Islet of Langerhans (tissue), 1 donor: Measurements from ENCODE around the gene RFX2.
"Not testable (repeated sequence)": the region's sequence is repeated elsewhere in the genome, so short reads cannot be mapped to it uniquely, and the experiment has no call there.

Experiments used
- FAIRE-seq: peaks from one replicate; lab custom pipeline; 2011; peaks lifted over from hg19 to GRCh38; lab: Jason Lieb, UNC

RFX2 gene

DNA sequence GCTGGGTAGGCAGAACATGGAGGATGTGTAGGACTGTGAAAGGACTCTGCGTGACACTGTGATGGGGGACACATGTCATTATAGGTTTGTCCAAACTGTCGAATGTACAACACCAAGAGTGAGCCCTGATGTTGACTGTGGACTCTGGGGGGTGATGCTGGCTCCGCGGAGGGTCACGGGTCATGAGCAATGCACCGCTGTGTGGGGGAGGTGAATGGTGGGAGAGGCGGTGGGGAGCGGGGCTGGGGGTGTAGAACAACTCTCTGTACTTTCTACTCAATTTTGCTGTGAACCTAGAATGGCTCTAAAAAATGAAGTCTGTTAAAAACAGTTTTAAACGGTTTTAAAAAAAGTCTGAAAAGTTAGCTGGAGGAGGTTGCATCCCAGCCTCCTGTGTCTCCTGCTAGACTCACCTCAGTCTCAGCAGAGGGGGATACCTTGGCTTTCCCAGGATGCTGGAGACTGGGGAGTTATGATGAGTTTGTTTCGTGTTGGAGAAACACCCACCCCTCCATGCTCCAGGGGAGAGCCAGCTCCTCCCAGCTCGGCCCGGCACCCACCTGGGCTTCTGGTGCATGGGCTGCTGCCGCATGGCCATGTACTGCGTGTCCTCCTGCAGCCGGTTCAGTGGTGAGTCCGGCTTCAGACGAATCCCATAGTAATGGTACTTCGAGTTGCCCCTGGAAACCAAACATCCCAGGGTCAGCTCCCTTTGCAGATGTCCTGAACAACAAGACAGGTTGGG is 97.7 kb downstream of the RFX2 start:
- no peak for FAIRE-seq

DNA sequence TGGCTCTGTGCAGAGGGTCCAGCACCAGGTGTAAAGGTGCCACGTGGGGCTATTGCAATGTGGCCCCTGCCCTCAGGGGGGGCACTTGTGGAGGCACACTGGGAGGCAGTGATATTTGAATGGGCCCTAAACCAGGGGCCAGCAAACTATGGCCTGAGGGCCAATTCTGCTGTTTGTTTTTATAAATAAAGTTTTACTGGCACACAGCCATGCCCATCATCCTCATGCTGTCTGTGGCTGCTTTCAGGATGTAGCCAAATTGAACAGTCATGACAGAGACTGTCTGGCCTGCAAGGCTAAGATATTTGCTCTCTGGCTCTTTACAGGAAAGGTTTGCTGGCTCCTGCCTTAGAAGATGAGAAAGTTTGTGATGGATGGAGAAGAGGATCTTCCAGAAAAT is 98.5 kb downstream of the RFX2 start:
- FAIRE-seq, result no peak

DNA sequence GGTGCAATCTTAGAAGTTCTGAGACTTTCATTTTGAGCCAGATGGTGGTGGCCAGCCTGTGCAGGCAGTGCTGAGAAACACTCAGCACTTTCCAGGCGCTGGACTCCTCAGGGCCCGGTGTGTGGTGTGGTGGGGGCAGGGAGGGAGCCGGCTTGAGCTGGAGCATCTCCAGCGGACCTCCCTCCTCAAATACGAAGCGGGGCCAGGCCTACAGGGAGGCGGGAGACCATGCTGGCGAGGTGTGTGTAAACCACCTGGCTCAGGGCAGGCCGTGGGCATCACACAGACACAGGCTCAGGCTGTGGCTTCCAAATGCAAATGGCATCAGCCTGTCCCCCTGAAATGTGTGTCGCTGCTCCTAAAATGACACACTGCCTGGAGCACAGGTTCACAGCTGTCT is 99.1 kb downstream of the RFX2 start:
- no peak for FAIRE-seq

DNA sequence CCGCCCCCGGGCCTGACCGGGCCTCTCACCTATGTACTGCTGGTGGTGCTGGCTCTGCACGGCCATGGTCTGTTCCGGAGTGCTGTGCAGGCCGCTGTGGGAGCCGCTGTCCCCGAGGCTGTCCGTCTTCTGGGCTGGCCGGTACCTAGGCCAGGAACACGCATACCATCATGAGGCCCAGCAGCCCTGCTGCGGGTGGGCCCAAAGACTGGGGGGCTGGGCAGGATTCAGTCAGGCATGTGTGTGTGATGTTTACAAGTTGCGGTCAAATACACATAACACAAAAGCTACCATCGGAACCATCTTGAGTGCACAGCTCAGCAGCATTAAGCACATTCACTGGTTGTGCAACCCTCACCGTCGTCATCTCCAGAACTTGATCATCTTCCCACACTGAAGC is 100.2 kb downstream of the RFX2 start:
- FAIRE-seq, result no peak

DNA sequence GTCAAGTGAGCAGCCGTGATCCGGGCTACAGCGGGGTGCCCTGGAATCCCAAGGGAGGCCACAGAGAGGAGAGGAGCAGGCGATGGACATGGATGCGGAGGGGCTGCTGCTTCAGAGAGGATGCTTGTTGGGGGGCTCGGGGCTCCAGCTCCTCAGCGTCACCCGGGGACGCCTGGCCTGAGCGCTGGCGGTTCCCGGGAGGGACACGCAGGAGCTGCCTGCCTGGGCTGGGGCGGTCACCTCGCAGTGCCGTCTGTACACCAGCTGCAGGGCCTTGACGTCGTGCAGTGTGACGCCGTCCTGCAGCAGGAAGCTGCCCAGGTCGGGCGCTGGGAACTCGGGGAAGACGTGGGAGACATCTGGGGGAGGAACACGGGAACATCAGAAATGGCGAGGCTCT is 102.4 kb downstream of the RFX2 start:
- no peak for FAIRE-seq

DNA sequence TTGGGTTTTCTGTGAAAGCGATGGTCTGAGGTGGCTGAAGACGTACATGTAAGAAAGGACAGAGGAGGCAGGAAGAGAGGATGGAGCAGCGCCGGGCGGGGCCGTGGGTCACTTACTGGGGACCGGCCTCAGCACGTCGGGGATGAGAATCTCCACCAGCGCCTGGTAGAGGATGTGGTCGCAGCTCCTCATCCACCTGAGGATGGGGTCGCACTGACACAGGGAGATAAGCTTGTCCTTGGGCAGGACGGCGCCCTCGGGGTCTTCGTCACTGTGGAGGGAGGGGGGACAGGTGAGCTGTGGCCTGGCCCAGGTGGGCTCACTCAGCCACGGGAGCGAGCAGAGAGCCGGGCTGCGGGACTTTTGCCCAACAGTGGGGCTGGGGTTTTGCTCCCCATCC is 103.4 kb downstream of the RFX2 start:
- FAIRE-seq, result no peak

DNA sequence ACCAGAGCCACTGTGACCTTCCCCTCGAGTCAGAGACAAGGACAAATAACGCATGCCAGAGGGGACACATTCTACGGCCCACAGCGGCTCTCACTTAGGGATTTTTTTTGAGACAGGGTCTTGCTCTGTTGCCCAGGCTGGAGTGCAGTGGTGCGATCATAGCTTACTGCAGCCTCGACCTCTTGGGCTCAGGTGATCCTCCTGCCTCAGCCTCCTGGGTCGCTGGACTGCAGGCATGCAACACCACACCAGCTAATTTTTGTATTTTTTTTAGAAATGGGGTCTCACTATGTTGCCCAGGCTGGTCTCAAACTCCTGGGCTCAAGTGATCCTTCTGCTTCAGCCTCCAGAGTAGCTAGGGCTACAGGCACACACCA is 104.2 kb downstream of the RFX2 start:
- FAIRE-seq, result not testable (repeated sequence)

DNA sequence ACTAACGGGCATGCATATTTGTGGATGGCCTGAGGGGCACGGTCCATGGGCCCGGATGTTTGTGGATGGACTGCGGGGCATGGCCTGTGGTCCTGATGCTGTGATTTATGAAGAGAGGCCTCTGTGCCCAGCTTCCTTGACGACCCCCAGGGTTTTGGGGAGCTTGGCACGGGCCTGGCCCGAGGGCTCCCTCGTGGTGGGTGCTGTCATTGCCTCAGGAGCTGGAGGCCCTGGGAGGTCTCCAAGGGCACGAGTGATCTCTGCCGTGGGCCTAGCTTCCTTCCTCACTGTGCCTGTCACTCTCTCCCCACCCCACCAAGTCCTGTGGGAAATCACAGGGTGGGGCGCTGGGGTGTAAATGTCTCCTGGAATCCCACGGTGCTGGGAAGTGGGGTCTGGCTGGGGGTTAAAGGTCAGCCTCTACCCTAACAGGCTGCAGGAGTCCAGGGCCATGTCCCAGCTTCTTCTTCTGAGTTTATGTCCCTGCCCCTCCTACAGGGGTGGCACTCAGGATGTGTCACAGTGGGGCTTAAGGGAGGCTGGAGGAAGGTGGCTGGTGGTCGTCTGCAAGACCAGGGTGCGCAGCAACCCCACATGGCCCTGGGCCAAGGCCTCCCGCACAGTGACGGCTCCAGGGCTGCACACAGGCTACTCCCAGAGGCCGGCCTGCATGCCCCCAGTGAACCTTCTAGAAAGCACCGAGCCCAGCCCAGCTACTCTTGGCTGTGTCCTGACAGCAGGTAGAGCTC is 104.8 kb downstream of the RFX2 start:
- FAIRE-seq, result no peak

DNA sequence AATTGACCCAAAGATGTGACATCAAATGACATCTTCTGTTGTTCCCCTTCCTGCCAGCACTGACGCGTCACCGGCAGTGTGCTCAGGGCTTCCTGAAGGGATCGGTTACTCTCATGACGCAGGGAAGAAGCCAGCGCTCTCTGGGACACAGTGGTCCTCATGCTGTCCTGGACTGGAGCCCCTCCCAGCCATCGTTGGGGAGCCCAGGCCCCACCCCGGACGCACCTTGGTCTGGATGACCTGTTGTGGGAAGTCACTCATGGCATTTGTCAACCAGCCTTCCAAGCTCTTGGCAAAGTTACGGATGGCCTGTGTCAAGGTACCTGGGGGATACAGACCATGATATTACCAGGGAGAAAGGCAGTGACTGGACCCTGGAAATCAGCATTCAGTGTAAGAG is 106.3 kb downstream of the RFX2 start:
- FAIRE-seq, result no peak

DNA sequence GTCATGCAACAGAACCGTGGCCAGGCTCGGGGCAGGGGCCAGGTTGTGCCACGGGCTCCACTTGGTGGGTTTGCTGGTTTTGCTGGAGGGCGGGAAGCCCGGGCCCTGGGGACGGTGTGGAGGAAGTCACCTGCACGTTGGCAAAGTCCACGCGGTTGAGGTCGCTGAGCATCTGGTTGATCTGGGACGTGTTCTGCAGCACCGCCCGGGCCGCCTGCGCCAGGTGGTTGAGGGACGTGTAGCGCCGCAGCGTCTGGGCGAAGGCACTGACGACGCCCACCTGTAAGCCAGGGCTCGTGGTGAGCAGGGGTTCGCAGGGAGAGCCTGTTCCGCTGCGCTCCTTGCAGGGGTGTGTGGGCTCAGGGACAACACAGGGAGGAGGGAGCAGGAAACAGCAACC is 107.7 kb downstream of the RFX2 start:
- FAIRE-seq, result no peak

DNA sequence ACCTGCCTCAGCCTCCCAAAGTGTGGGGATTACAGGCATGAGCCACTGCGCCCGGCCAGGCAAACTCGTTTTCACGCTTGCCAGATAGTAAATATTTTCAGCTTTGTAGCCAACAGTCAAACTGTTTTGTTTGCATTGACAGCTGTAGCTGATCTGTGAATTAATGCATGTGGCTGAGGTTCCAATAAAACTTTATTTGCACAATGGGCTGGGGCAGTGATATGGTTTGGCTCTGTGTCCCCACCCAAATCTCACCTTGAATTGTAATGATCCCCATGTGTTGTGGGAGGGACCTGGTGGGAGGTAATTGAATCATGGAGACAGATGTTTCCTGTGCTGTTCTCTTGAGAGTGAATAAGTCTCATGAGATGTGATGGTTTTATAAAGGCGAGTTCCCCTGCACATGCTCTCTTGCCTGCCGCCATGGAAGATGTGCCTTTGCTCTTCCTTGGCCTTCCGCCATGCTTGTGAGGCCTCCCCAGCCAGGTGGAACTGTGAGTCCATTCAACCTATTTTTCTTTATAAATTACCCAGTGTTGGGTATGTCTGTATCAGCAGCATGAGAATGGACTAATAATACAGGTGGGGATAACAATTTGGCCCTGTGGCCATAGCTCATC is 110.0 kb downstream of the RFX2 start:
- FAIRE-seq, result no peak

DNA sequence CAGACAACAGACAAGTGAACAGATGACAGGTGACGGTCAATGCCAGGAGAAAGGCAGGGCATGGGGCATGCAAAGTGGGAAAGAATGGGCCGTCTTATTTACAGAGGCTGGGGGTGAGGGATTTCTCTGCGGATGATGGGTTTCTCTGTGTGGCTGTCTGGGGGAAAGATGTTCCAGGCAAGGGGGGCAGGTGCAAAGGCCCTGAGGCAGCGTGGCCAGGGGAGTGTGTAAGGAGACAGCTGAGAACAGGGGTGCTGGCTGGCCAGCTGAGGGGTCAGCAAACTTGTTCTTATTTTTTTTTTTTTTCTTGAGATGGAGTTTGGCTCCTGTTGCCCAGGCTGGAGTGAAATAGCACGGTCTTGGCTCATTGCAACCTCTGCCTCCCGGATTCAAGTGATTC is 110.6 kb downstream of the RFX2 start:
- FAIRE-seq, result no peak

DNA sequence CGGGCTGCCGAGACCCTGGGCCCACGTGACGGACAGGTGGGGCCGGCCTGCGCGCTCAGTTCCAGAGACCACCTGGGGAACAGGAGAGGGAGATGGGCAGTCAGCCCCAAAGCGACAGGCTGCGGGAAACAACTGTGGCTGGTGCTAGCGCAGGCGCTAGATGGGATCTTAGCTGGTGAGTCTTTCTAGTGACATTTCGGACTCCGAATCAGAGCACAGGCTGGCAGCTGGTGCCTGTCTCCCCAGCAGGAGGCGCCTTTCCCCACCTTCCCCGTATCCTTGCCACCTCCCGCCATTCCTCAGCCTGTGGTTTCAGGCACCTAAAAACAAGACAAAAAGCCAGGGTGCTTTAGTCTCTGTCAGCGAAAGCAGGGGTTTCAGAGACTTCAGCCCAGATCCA is 112.9 kb downstream of the RFX2 start:
- FAIRE-seq, result no peak

DNA sequence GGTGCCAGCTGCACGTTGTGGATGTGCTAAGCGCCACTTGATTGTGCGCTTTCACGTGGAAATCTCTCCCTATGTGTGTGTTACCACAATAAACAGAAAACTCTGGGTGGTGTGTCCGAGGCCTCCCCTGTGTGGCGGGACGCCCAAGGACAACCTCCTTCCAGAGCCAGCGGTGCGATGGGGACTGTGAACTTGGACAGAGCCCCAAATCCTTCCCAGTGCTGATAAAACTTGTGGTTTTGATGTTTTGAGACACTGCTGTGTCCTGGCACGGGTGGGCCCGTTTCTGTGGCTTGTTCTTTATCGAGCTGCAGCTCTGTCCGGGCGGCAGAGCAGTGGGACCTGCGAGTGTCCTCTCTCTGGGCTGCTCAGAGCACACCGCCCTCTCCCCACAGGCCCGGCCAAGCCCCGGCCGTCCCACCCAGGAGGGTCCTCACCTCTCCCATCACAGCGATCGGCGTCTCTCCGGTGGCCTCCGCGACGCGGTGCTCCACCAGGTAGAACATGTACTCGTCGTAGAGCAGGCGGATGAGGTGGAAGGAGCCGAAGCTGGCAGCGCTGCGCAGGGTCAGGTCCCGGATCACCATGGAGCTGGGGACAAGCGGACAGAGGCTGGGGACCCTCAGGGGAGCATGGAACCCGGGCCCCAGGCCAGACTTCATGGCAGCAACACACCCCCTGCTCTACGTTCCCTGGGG is 113.5 kb downstream of the RFX2 start:
- no peak for FAIRE-seq

DNA sequence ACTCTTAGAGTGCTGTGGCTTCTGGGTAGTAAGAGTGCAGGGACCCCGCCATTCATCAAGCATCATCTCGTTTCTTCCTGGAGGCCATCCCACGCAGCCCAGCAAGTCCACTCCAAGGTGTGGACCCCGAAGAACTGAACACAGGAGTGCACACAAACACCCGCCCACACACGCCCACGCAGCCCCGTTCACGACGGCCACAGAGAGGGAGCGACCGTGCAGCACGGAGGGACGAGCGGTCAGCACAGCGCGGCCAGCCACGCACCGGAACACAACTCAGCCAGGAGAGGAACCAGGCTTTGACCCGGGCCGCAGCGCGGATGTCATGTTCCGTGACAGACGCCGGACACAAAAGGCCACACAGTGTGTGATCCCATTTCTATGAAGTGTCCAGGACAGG is 114.2 kb downstream of the RFX2 start:
- no peak for FAIRE-seq

DNA sequence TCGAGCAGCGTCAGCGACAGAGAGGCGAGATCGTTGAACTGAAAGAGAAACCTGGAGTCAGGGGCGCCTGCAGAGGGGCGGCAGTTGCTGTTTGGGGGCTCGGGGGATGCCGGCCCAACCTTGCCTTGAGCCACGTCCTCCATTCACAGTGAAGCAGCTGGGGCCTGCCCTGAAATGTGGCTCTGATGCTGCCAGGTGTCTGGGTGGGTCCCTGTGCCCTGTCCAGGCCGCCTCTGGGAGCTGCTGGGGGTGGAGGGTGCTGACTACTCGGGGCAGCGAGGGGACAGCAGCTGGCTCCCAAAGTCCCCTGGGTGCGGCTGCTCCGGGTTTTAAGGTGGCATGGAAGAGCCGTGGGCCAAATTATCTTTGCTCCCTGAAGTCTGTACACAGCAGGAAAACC is 114.7 kb downstream of the RFX2 start:
- FAIRE-seq, result no peak

DNA sequence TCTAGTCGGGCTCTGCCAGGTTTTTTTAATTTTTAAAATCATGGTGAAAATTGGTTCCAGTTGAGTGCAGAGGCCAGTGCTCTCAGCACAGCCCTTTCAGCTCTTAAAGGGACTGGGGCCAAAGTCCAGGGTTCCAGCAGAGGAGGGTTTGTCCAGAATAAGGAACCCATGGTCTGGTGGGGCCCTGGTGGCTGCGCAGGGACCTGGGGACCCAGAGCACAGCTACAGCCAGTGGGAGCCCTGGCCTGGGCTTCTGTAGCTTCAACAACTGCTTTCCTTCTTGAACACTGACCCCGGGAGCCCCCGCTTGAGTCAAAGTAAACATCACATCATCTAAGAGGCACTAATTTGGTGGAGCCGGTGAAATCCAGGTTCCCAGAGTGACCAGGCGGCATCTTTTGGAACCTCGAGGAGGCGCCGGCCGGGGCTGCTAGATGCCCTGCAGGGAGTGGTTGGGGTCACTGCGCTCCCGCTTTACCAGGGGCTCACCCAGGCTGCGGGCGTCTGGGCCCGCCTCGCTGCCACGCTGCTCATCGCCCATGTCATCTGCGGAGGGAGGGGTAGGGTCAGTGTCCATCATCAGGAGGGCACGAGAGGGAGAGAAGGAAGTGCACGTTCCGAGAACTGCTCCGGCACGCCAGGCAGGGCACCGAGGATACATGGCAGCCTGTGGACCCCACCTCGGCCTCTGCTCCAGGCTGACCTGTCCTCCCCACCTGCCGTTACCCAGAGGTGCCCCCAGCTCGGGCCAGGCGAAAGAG is 115.7 kb downstream of the RFX2 start:
- FAIRE-seq, result no peak

DNA sequence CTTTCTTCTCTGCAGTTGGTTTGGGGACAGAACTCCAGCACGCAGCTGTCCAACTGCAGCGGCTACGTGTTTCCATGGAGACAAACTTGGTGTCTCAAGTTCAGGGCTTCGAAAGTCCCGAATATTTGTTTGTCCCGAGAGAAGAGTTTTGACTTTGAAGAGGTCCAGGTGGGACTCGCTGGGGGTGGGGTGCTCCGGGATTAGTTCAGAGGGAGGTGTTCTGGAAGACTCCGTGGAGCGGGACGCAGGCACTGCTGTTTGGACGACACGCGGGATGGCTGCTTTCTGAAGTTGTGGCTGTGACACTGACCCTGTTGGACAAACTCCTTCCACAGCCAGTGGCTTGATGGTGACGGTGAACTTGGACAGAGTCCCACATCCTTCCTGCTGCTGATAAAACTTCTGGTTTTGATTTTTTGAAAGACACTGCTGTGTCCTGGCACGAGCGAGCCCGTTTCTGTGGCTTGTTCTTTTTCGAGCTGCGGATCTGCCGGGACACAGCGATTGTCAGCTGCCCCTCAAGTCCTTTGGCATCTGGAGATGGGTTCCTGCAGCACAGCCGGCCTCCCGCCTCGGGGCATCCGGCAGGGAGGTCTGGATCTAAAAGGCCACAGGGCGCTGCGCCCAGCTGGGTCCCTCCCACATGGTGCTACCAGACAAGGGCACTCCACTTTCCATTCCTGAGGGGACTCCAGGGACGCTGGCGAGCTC is 116.5 kb downstream of the RFX2 start:
- no peak for FAIRE-seq

DNA sequence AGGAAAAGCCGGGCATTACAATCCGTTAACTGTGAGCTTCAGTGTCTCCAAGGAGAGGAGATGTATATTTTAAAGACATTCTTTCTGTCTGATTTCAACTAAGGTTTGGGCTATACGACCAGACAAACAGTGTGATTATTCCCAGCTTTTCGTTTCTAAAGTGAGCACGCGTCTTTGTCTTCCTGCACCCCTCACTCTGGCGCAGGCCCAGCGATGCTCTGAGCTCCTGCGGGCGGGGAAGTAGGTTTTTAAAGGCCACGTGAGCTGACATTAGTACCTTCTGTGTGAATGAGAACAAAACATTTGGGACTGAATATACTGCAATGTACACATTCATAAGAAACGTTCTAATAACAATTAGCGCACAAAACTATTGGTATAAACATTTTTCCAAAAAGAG is 117.1 kb downstream of the RFX2 start:
- FAIRE-seq, result no peak

DNA sequence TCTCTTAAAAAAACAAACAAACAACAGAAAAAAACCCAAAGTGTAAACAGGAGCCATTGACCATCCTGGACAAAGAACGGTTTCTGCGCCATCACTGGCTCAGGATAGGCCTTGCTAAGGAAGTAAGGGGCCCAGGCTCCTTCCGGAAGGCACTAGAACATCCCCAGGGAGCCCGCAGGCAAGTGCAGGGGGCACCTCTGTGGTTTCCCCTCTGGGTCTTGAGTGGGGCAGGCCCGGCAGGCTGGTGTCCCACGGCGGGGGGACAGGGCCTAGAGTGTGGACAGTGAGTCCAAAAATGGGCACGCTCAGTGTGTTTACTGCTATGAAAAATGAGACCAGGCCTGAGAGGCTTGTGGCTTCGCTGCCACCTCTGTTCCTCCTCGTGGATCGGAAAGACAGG is 117.5 kb downstream of the RFX2 start:
- FAIRE-seq, result no peak

DNA sequence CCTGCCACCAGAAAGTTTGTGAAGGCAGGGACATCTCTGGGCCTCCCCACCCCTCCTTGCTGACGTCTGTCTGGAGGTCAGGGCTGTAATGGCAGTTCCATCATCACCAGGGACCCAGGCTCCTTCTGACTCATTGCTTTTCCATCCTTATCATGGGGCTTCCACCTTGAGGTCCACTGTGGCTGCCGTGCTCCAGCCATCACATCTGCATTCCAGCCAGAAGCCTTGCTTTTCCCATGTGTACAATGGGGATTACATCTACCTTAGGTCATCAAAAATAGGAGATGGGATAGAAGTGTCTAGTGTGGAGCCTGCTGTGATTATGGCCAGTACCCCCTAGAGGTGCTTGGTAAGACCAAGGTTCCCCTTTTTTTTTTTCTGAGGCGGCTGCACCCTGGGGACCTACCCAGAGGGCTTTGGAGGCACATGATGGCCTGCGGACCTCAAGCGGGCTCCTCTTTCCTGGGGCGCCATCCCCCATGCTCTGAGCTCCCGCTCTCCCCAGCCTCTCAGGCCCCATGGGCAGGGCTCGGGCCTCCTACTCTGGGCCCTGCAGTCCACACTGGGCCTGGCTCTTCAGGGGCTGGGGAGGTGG is 119.0 kb downstream of the RFX2 start:
- FAIRE-seq, result no peak
